HCT116 (cell line): ENCODE data around the gene SEMA5A. TPM values are rescaled to one million over a fixed set of nuclear protein-coding genes. Genes with fewer than 3 reads are reported as not detected.

Source experiments
- ATAC-seq: fragments of 200-7000 bp; cut with Tn5 transposase; 2 replicates; pipeline ENCODE4 v1.9.1; 2020; ENCODE audit warnings: mild to moderate bottlenecking, moderate library complexity
- BruUV-seq: library from RNA; stranded (reverse); fragments of 400-500 nt; replicated peaks from 2 replicates; lab custom pipeline; 2021; lab: Mats Ljungman, UMichigan
- CTCF ChIA-PET: fragments of 300-600 bp; sonication (Branson Sonifier 250); formaldehyde crosslinking; loops from one replicate; lab custom pipeline; 2021; ENCODE audit warnings: antibody characterized with exemption; lab: Charles Lee
- POLR2A ChIA-PET: fragments of 300-600, 350-600 bp; sonication (Branson Sonifier 250); formaldehyde crosslinking; loops from one replicate; lab custom pipeline; 2021; ENCODE audit warnings: antibody characterized with exemption; lab: Charles Lee
- RAD21 ChIA-PET, 2 experiments: fragments of 300-600 bp; sonication (Branson Sonifier 250); formaldehyde crosslinking; loops; one replicate each; lab custom pipeline; 2023; ENCODE audit warnings: low total read pairs in 2 of 2; ENCODE audit not compliant: uncharacterized antibody in 2 of 2, unreplicated experiment in 2 of 2, low non-redundant PET in 1 of 2; lab: Charles Lee
- DNase-seq: peaks from one replicate; pipeline ENCODE4 v3.0.0-alpha.2; 2010; ENCODE audit warnings: low read depth, low spot score
- H2AFZ ChIP-seq: fragments of 200-600 bp; shearing (Covaris generic), sonication (generic); 2 replicates; pipeline ENCODE4 v1.6.1; 2017; ENCODE audit warnings: low read depth, mixed run types, mixed read lengths, antibody characterized with exemption, low read length; ENCODE audit not compliant: poor library complexity, severe bottlenecking
- H3K27ac ChIP-seq: 2 replicates; pipeline ENCODE4 v1.5.1; 2012; ENCODE audit warnings: low read depth, low read length
- H3K27me3 ChIP-seq: fragments of 200-600 bp; sonication (generic); 2 replicates; pipeline ENCODE4 v1.6.1; 2016; ENCODE audit warnings: mixed run types, low read length, mixed read lengths; ENCODE audit not compliant: insufficient read depth
- H3K36me3 ChIP-seq, 2 experiments: fragments of 200-500 bp in 1 of 2; fragments of 200-600 bp in 1 of 2; sonication (Bioruptor generic) in 1 of 2; sonication (generic) in 1 of 2; 2 replicates each; pipeline versions ENCODE4 v1.5.1 to v1.6.1; 2014 to 2016; ENCODE audit warnings: low read length in 2 of 2, inconsistent platforms in 1 of 2, mixed read lengths in 1 of 2, mixed run types in 1 of 2; ENCODE audit not compliant: insufficient read depth in 2 of 2, control insufficient read depth in 1 of 2
- H3K4me1 ChIP-seq, 2 experiments: fragments of 200-600 bp in 1 of 2; sonication (generic) in 1 of 2; 2 replicates each; pipeline versions ENCODE4 v1.5.1 to v1.6.1; 2012 to 2017; ENCODE audit warnings: low read length in 2 of 2, inconsistent platforms in 1 of 2, mild to moderate bottlenecking in 1 of 2, mixed read lengths in 1 of 2, mixed run types in 1 of 2, moderate library complexity in 1 of 2; ENCODE audit not compliant: insufficient read depth in 2 of 2, control insufficient read depth in 1 of 2
- H3K4me2 ChIP-seq: fragments of 200-600 bp; sonication (generic); 2 replicates; pipeline ENCODE4 v1.6.1; 2017; ENCODE audit warnings: mixed run types, low read length, mixed read lengths
- H3K4me3 ChIP-seq, 2 experiments: fragments of 200-600 bp in 1 of 2; sonication (generic) in 1 of 2; replicated peaks in 1 of 2; 2 replicates each; pipeline ENCODE4 v1.5.1; 2011 to 2016; ENCODE audit warnings: low read length in 2 of 2, control low read depth in 1 of 2, low read depth in 1 of 2, mild to moderate bottlenecking in 1 of 2, mixed read lengths in 1 of 2, mixed run types in 1 of 2
- H3K79me2 ChIP-seq: fragments of 200-600 bp; sonication (generic); 2 replicates; pipeline ENCODE4 v1.6.1; 2017; ENCODE audit warnings: mild to moderate bottlenecking, mixed run types, low read length, moderate library complexity, mixed read lengths; ENCODE audit not compliant: insufficient read depth
- H3K9ac ChIP-seq: fragments of 200-600 bp; sonication (generic); 2 replicates; pipeline ENCODE4 v1.6.1; 2016; ENCODE audit warnings: low read length, mixed read lengths
- H3K9me2 ChIP-seq: fragments of 200-600 bp; sonication (generic), shearing (Covaris generic); 2 replicates; pipeline ENCODE4 v1.6.1; 2017; ENCODE audit warnings: mixed run types, mild to moderate bottlenecking, moderate library complexity; ENCODE audit not compliant: insufficient read depth
- H3K9me3 ChIP-seq, 2 experiments: fragments of 200-500 bp in 1 of 2; fragments of 200-600 bp in 1 of 2; sonication (Bioruptor generic) in 1 of 2; sonication (generic) in 1 of 2; 2 replicates each; pipeline ENCODE4 v1.6.1; 2014 to 2017; ENCODE audit warnings: low read length in 2 of 2, mixed read lengths in 2 of 2, inconsistent platforms in 1 of 2, low read depth in 1 of 2, mild to moderate bottlenecking in 1 of 2, mixed run types in 1 of 2, moderate library complexity in 1 of 2; ENCODE audit not compliant: control insufficient read depth in 1 of 2, insufficient read depth in 1 of 2
- H4K20me1 ChIP-seq: fragments of 200-600 bp; sonication (generic), shearing (Covaris generic); 2 replicates; pipeline ENCODE4 v1.6.1; 2017; ENCODE audit warnings: mixed run types, mild to moderate bottlenecking, moderate library complexity; ENCODE audit not compliant: insufficient read depth
- ATF3 ChIP-seq: IDR thresholded peaks from 2 replicates; pipeline ENCODE4 v1.6.1; 2012
- CBX3 ChIP-seq: IDR thresholded peaks from 2 replicates; pipeline ENCODE4 v1.6.1; 2012; ENCODE audit warnings: low read depth
- CTCF ChIP-seq, 3 experiments: fragments of 200-600 bp in 1 of 3; sonication (generic) in 1 of 3; IDR thresholded peaks in 2 of 3; conservative IDR thresholded peaks in 1 of 3; 2 replicates each; pipeline ENCODE4 v1.5.1; 2012 to 2017; ENCODE audit warnings: low read depth in 2 of 3, low read length in 2 of 3, antibody characterized with exemption in 1 of 3, borderline replicate concordance in 1 of 3, control low read depth in 1 of 3, mild to moderate bottlenecking in 1 of 3, mixed read lengths in 1 of 3, mixed run types in 1 of 3, moderate library complexity in 1 of 3; ENCODE audit not compliant: insufficient read depth in 1 of 3
- EGR1 ChIP-seq: IDR thresholded peaks from 2 replicates; pipeline ENCODE4 v1.6.1; 2012; ENCODE audit warnings: low read depth
- EZH2phosphoT487 ChIP-seq: fragments of 200-600 bp; IDR thresholded peaks from 2 replicates; pipeline ENCODE4 v1.6.1; 2018; ENCODE audit warnings: antibody characterized with exemption, borderline replicate concordance
- FOSL1 ChIP-seq: IDR thresholded peaks from 2 replicates; pipeline ENCODE4 v1.6.1; 2012; ENCODE audit warnings: low read depth
- JUND ChIP-seq: IDR thresholded peaks from 2 replicates; pipeline ENCODE4 v1.6.1; 2012
- POLR2A ChIP-seq: IDR thresholded peaks from 2 replicates; pipeline ENCODE4 v1.7.0; 2011; ENCODE audit warnings: borderline replicate concordance; ENCODE audit not compliant: insufficient read depth, insufficient read length; ENCODE audit errors: extremely low read depth
- POLR2AphosphoS5 ChIP-seq: IDR thresholded peaks from 2 replicates; pipeline ENCODE4 v1.6.1; 2011; ENCODE audit warnings: mild to moderate bottlenecking, low read depth, low read length, moderate library complexity
- RAD21 ChIP-seq: IDR thresholded peaks from 2 replicates; pipeline ENCODE4 v1.6.1; 2012; ENCODE audit warnings: low read depth, mild to moderate bottlenecking
- REST ChIP-seq: IDR thresholded peaks from 2 replicates; pipeline ENCODE4 v1.6.1; 2012; ENCODE audit warnings: low read depth
- SIN3A ChIP-seq: IDR thresholded peaks from 2 replicates; pipeline ENCODE4 v1.6.1; 2012; ENCODE audit warnings: low read depth
- SP1 ChIP-seq: IDR thresholded peaks from 2 replicates; pipeline ENCODE4 v1.6.1; 2012; ENCODE audit warnings: low read depth
- SRF ChIP-seq: IDR thresholded peaks from 2 replicates; pipeline ENCODE4 v1.6.1; 2012; ENCODE audit warnings: low read depth
- TCF7L2 ChIP-seq: IDR thresholded peaks from 2 replicates; pipeline ENCODE4 v1.7.0; 2011; ENCODE audit warnings: borderline replicate concordance, inconsistent platforms; ENCODE audit not compliant: insufficient read depth, insufficient read length; ENCODE audit errors: extremely low read depth
- ZBTB33 ChIP-seq: IDR thresholded peaks from 2 replicates; pipeline ENCODE4 v1.6.1; 2011; ENCODE audit warnings: mild to moderate bottlenecking, low read length, moderate library complexity; ENCODE audit not compliant: insufficient replicate concordance; ENCODE audit errors: extremely low read depth
- ZFX ChIP-seq: fragments of 450-650 bp; IDR thresholded peaks from 2 replicates; pipeline ENCODE4 v1.6.1; 2017
- intact Hi-C: fragments of 100-400 bp; cut with micrococcal nuclease; formaldehyde crosslinking; loops from 2 replicates; pipeline ENCODE4 v1.10.0; 2022
- total RNA-seq: library from RNA; stranded (reverse); gene quantifications from one replicate; pipeline ENCODE4 v1.2.1, GENCODE V29; 2021; ENCODE audit not compliant: unreplicated experiment

The SEMA5A gene
- total RNA-seq, 1 experiment from 2014 or later: 0.02 TPM

GRCh38 chr5:9452181-9452580, 93.7 kb downstream of the SEMA5A start:
- DNase-seq (no peak), ATAC-seq (no peak)
- Histone ChIP-seq H3K9me2 (no peaks in the 10 kb centered on the region), H4K20me1 (no peaks in the 10 kb centered on the region), H3K27me3 (no peaks in the 10 kb centered on the region), H3K27ac (no peak overlapping the region), H2AFZ (no peak overlapping the region), H3K9me3 (peaks cover 4 to 14% of the 10 kb centered on the region in 2 experiments; a peak in 2 of 4 replicates), H3K4me3 (no peak overlapping the region), H3K4me1 (no peaks in the 10 kb centered on the region), H3K4me2 (no peak overlapping the region), H3K36me3 (no peaks in the 10 kb centered on the region), H3K9ac (no peak overlapping the region), H3K79me2 (no peaks in the 10 kb centered on the region)
- intact Hi-C loops: no loop called here
- no TSS peak for BruUV-seq
- no peak for TF ChIP-seq FOSL1
- no peak for TF ChIP-seq CTCF (IDR thresholded peaks at IDR 0.05 in 2 of 3, conservative IDR thresholded peaks at IDR 0.05 in 1 of 3; ENCODE audit: borderline replicate concordance in 1 of 3, insufficient read depth in 1 of 3, low read depth in 2 of 3, low read length in 2 of 3)
- TF ChIP-seq REST: no peak
- TF ChIP-seq TCF7L2: no peak
- no peak for TF ChIP-seq CBX3
- TF ChIP-seq SP1: no peak
- TF ChIP-seq ZBTB33: no peak
- no peak for TF ChIP-seq RAD21
- TF ChIP-seq ATF3: no peak
- TF ChIP-seq POLR2A: no peak
- no peak for TF ChIP-seq EGR1
- TF ChIP-seq JUND: no peak
- no peak for TF ChIP-seq POLR2AphosphoS5
- no peak for TF ChIP-seq EZH2phosphoT487
- TF ChIP-seq SRF: no peak
- no peak for TF ChIP-seq ZFX
- no peak for TF ChIP-seq SIN3A
- ChIA-PET CTCF (no interaction called here), POLR2A (no interaction called here), RAD21 (no interaction called here)
